GM12872 (cell line): ENCODE results near the gene ZFHX2.

Experiments used
- CTCF ChIP-seq: IDR thresholded peaks from 3 replicates; pipeline ENCODE4 v1.5.1; 2011; ENCODE audit warnings: low read depth, mild to moderate bottlenecking, low read length, moderate library complexity; ENCODE audit not compliant: insufficient read depth

The ZFHX2 gene

GRCh38 chr14:23555533-23555881 lies 3.9 kb upstream of the ZFHX2 start:
- TF ChIP-seq CTCF, result no peak

GRCh38 chr14:23550812-23551265 lies 726 bp downstream of the ZFHX2 start:
- TF ChIP-seq CTCF, result no peak

- TF ChIP-seq CTCF, result no peak
These were observed 1.3 kb downstream of the ZFHX2 start for GRCh38 chr14:23550131-23550811.

- no peak for TF ChIP-seq CTCF
These were observed 2.9 kb downstream of the ZFHX2 start for GRCh38 chr14:23548351-23549318.

GRCh38 chr14:23547924-23548323 lies 3.6 kb downstream of the ZFHX2 start:
- no peak for TF ChIP-seq CTCF

GRCh38 chr14:23546450-23547035 lies 5.0 kb downstream of the ZFHX2 start:
- TF ChIP-seq CTCF, result no peak

GRCh38 chr14:23545740-23546365 lies 5.7 kb downstream of the ZFHX2 start:
- TF ChIP-seq CTCF, result no peak
